ENCODE measurements around the gene TAF9.
A peak's percentile ranks its signal among the peaks of the same experiment; 100 is the strongest.
"Not testable (repeated sequence)": the region's sequence is repeated elsewhere in the genome, so short reads cannot be mapped to it uniquely, and the experiment has no call there.

The TAF9 gene

GRCh38 chr5:69369340-69370121, at the start of gene TAF9, which contains the start of the genes AK6 and RAD17:
TAF9 (minus strand) TSS chr5:69369520; CDS start chr5:69365737, 3,783 bp downstream.
AK6 (minus strand) TSS chr5:69369520; CDS start chr5:69369490, 30 bp downstream.
RAD17 (plus strand) TSS chr5:69369818; CDS start chr5:69372209, 2,391 bp downstream.
- peak; percentile 90 to 95 (median 94) for DNase-seq

GRCh38 chr5:69418554-69418953, 49.2 kb upstream of the TAF9 start:
- no peak for DNase-seq

GRCh38 chr5:69416699-69417098, 47.4 kb upstream of the TAF9 start:
- no peak for DNase-seq

- DNase-seq, result no peak
Observed at GRCh38 chr5:69416180-69416579, 46.9 kb upstream of the TAF9 start.

- DNase-seq, result no peak
Observed at GRCh38 chr5:69415584-69415958, 46.3 kb upstream of the TAF9 start.

- DNase-seq, result no peak
Observed at GRCh38 chr5:69414885-69415583, 45.7 kb upstream of the TAF9 start, which contains the start of gene MARVELD2. MARVELD2 (plus strand) TSS chr5:69415116; CDS start chr5:69419386, 4,270 bp downstream.

- no peak for DNase-seq
Observed at GRCh38 chr5:69404659-69405330, 35.5 kb upstream of the TAF9 start.

GRCh38 chr5:69378376-69378775, 9.1 kb upstream of the TAF9 start:
- no peak for DNase-seq

- DNase-seq, result no peak
Observed at GRCh38 chr5:69374911-69375446, 5.7 kb upstream of the TAF9 start.

- no peak for DNase-seq
Observed at GRCh38 chr5:69372394-69372793, 3.1 kb upstream of the TAF9 start.

GRCh38 chr5:69370335-69370734, 1.0 kb upstream of the TAF9 start:
- not testable (repeated sequence) for DNase-seq

GRCh38 chr5:69368458-69369339, 621 bp downstream of the TAF9 start:
- DNase-seq, result peak in 1 of 4 experiments; percentile 5

- no peak for DNase-seq
Observed at GRCh38 chr5:69367697-69368279, 1.5 kb downstream of the TAF9 start.

- no peak for DNase-seq
Observed at GRCh38 chr5:69364850-69365249, 4.5 kb downstream of the TAF9 start.

GRCh38 chr5:69364414-69364813, 4.9 kb downstream of the TAF9 start:
- no peak for DNase-seq

GRCh38 chr5:69360442-69360841, 8.9 kb downstream of the TAF9 start:
- no peak for DNase-seq

- DNase-seq, result no peak
Observed at GRCh38 chr5:69359699-69360098, 9.6 kb downstream of the TAF9 start.

GRCh38 chr5:69350664-69351063, 18.7 kb downstream of the TAF9 start:
- no peak for DNase-seq

- DNase-seq, result no peak
Observed at GRCh38 chr5:69343083-69343482, 26.2 kb downstream of the TAF9 start.

GRCh38 chr5:69341520-69342161, 27.7 kb downstream of the TAF9 start:
- DNase-seq, result no peak

- no peak for DNase-seq
Observed at GRCh38 chr5:69335341-69335935, 33.9 kb downstream of the TAF9 start.
